CD4-positive, alpha-beta T cell (primary cell): ENCODE measurements around the gene CCDC17. TPM values are rescaled to one million over a fixed set of nuclear protein-coding genes. Genes with fewer than 3 reads are reported as not detected.

Experiments used
- ATAC-seq: fragments of 200-7000 bp; cut with Tn5 transposase; one replicate; pipeline ENCODE4 v1.10.0; 2022; ENCODE audit warnings: mild to moderate bottlenecking; ENCODE audit not compliant: poor library complexity
- CTCF ChIA-PET: fragments of 350-600 bp; sonication (Branson Sonifier 250); formaldehyde crosslinking; loops from one replicate; lab custom pipeline; 2021; ENCODE audit warnings: antibody characterized with exemption, inconsistent platforms; lab: Charles Lee
- POLR2A ChIA-PET: fragments of 350-600 bp; sonication (Branson Sonifier 250); formaldehyde crosslinking; loops from one replicate; lab custom pipeline; 2021; ENCODE audit warnings: antibody characterized with exemption, inconsistent platforms; lab: Charles Lee
- DNase-seq, 14 experiments: peaks; one replicate each; pipeline ENCODE4 v3.0.0-alpha.2; 2013 to 2020; ENCODE audit warnings: mixed read lengths in 2 of 14
- H3K27ac ChIP-seq, 2 donors: one replicate each; pipeline versions ENCODE4 v1.5.1 to v1.7.0; 2013; ENCODE audit warnings: low read length in 2 of 2, low read depth in 1 of 2, mild to moderate bottlenecking in 1 of 2
- H3K27me3 ChIP-seq, 2 experiments: 1 replicate in 1 of 2; 2 replicates in 1 of 2; pipeline versions ENCODE4 v1.6.1 to v1.7.0; 2013; ENCODE audit warnings: low read length in 2 of 2, control low read depth in 1 of 2, mild to moderate bottlenecking in 1 of 2, moderate library complexity in 1 of 2; ENCODE audit not compliant: insufficient read depth in 2 of 2, control insufficient read depth in 1 of 2
- H3K36me3 ChIP-seq: one replicate; pipeline ENCODE4 v1.6.1; 2013; ENCODE audit warnings: low read length, control low read depth; ENCODE audit not compliant: insufficient read depth
- H3K4me1 ChIP-seq: one replicate; pipeline ENCODE4 v1.6.1; 2013; ENCODE audit warnings: low read length, control low read depth; ENCODE audit not compliant: insufficient read depth
- H3K4me3 ChIP-seq: one replicate; pipeline ENCODE4 v1.5.1; 2013; ENCODE audit warnings: mild to moderate bottlenecking, low read length, moderate library complexity
- H3K9me3 ChIP-seq, 2 experiments: 1 replicate in 1 of 2; 2 replicates in 1 of 2; pipeline versions ENCODE4 v1.6.1 to v1.7.0; 2013; ENCODE audit warnings: low read length in 2 of 2, mild to moderate bottlenecking in 2 of 2, control low read depth in 1 of 2, moderate library complexity in 1 of 2; ENCODE audit not compliant: control insufficient read depth in 1 of 2, insufficient read depth in 1 of 2
- H3K27ac Mint-ChIP-seq: one replicate; pipeline ENCODE4 v1.8.0; 2020; ENCODE audit warnings: mixed read lengths
- H3K27me3 Mint-ChIP-seq: one replicate; pipeline ENCODE4 v1.8.0; 2021; ENCODE audit warnings: mixed read lengths
- H3K36me3 Mint-ChIP-seq: one replicate; pipeline ENCODE4 v1.8.0; 2021; ENCODE audit warnings: low read depth, mixed read lengths
- H3K4me1 Mint-ChIP-seq: one replicate; pipeline ENCODE4 v1.8.0; 2021; ENCODE audit warnings: low read depth, mixed read lengths
- H3K4me3 Mint-ChIP-seq: one replicate; pipeline ENCODE4 v1.8.0; 2020; ENCODE audit warnings: mild to moderate bottlenecking, mixed read lengths
- H3K9me3 Mint-ChIP-seq: one replicate; pipeline ENCODE4 v1.8.0; 2020; ENCODE audit warnings: mixed read lengths
- intact Hi-C, 2 experiments: fragments of 100-400 bp; cut with DNase I in 1 of 2; cut with micrococcal nuclease in 1 of 2; formaldehyde crosslinking; loops; one replicate each; pipeline versions ENCODE4 v1.15.1 to v1.9.0; 2023 to 2025; cut with DNase I, micrococcal nuclease
- total RNA-seq, 174 experiments: library from RNA in 2 of 174; stranded (reverse) in 2 of 174; gene quantifications; one replicate each; pipeline ENCODE4 v1.2.3 and lab custom pipeline; 2021 to 2026
- TF ChIP-seq, protein P1 (sequence below): fragments of 200-600 bp; IDR thresholded peaks from one replicate; pipeline ENCODE4 v1.8.0; 2022; ENCODE audit warnings: antibody characterized with exemption, mild to moderate bottlenecking

CCDC17 gene
- total RNA-seq, 2 experiments from 2014 or later, result 2.1 to 2.3 TPM

DNA sequence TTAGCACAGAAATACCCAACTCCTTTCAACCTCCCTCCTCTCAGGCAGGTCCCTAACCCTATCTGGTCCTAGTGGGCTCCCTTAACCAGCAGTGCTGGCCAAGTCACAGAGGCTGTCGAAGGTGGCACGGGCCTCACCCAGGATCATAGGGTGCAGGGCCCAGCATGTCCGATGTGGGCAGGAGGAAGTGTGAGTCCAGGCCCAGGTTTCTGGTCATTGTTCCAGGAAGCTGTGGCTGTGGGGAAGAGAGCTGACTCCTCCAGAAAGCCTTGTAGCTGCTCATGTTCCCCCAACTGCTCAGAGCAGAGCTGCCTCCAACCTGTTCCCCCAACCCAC, 2.4 kb downstream of the CCDC17 start:
- Histone ChIP-seq H3K4me3 (no peak overlapping the region), H3K9me3 (no peaks in the 10 kb centered on the region), H3K27ac (no peak overlapping the region), H3K27me3 (no peaks in the 10 kb centered on the region), H3K36me3 (peaks cover 40% of the 10 kb centered on the region), H3K4me1 (peaks cover 2% of the 10 kb centered on the region)
- Mint-ChIP-seq H3K27me3 (no peaks in the 10 kb centered on the region), H3K4me3 (no peak overlapping the region), H3K36me3 (peaks cover 67% of the 10 kb centered on the region), H3K9me3 (no peaks in the 10 kb centered on the region), H3K4me1 (peaks cover 12% of the 10 kb centered on the region), H3K27ac (no peak overlapping the region)
- no peak for ATAC-seq
- intact Hi-C loops, result no loop called here
- no peak for DNase-seq
- POLR2A ChIA-PET, result no interaction called here
- CTCF ChIA-PET, result no interaction called here
- TF ChIP-seq, protein P1, sequence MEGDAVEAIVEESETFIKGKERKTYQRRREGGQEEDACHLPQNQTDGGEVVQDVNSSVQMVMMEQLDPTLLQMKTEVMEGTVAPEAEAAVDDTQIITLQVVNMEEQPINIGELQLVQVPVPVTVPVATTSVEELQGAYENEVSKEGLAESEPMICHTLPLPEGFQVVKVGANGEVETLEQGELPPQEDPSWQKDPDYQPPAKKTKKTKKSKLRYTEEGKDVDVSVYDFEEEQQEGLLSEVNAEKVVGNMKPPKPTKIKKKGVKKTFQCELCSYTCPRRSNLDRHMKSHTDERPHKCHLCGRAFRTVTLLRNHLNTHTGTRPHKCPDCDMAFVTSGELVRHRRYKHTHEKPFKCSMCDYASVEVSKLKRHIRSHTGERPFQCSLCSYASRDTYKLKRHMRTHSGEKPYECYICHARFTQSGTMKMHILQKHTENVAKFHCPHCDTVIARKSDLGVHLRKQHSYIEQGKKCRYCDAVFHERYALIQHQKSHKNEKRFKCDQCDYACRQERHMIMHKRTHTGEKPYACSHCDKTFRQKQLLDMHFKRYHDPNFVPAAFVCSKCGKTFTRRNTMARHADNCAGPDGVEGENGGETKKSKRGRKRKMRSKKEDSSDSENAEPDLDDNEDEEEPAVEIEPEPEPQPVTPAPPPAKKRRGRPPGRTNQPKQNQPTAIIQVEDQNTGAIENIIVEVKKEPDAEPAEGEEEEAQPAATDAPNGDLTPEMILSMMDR, result no peak

DNA sequence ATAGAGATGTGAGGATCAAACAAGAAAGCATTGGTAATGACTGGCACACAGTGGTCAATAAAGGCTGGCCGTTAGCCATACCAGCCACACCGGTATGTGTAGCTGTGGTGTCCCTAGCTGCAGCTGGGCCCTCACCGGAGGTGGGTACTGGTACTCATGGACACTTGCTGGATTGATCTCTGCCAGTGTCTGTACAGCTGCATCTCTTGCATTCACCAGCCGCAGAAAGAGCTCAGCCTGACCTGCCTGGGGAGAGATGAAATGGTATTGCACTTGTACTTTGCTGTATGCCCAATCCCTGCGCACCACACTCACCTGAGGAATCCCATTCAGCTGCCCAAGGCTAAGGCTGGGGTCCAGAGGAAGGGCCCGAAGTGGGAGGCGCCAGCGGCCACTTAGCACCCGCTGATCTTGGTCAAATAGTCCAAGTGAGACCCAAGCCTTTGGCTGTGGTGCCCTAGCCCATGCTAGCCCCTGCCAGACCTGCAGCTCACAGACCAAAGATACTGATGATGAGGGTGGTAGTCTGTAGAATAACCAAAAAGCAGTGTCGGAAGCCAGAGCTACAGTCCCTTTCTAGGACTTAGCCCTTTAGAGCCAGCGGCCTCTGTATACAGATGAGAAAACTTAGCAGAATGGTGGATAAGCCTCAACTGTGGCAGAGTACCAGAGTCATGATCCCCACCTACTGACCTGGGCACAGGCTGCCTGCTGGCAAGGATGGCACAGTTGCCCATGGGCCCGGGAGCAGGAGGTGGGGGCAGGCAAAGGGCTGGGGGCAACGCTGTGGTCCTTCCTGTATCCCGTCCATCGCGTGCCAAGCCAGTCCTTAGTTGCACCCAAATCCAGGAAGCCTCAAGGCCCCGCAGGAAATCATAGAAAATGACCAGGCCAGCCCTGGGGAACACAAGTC, 3.0 kb downstream of the CCDC17 start:
- ChIA-PET POLR2A (no interaction called here), CTCF (no interaction called here)
- H3K27me3 Mint-ChIP-seq, result no peaks in the 10 kb centered on the region
- peak overlapping the region; percentile 61 for H3K27ac Mint-ChIP-seq
- Histone ChIP-seq H3K4me1 (peaks cover 2% of the 10 kb centered on the region), H3K9me3 (no peaks in the 10 kb centered on the region), H3K36me3 (peaks cover 45% of the 10 kb centered on the region), H3K27me3 (no peaks in the 10 kb centered on the region), H3K4me3 (no peak overlapping the region), H3K27ac (no peak overlapping the region)
- H3K4me3 Mint-ChIP-seq, result no peak overlapping the region
- no peaks in the 10 kb centered on the region for H3K9me3 Mint-ChIP-seq
- DNase-seq (no peak), ATAC-seq (peak; percentile 11)
- H3K4me1 Mint-ChIP-seq, result peaks cover 12% of the 10 kb centered on the region
- intact Hi-C loops, result no loop called here
- H3K36me3 Mint-ChIP-seq, result peaks cover 68% of the 10 kb centered on the region
- TF ChIP-seq, protein P1, result no peak

DNA sequence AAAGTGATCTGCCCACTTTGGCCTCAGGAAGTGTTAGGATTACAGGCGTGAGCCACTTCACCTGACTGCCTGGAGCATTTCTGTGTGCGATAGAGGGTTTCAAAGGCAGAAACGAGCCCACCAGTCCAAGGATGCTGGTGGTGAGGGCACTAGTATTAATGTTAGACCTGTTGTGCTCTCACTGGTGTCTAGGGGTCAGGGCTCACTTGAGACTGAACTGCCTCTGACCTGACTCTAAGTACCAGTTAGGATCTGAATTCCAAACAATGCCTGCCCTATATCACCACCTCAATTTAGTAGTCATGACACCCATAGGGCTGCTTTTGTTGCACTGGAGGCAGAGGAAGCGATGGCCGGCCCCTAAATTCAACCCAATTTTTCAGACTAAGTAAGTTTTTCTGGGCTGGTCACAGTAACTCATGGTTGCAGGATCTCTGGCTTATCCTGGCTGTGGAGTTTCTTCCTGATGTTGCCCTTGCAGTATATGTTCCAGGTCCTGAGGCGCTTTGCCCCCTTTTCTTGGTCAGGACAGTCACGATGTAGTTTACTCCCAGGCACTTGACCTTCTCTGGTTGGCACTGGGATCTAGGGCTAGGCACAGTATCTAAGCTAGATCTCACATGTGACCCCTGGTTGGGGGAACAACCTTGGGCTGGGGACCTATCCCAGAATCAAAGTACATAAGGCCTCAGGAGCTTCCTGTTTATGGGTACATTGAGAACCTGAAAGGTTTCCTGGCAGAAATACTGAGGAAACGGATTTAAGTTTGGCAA, 4.5 kb downstream of the CCDC17 start:
- CTCF ChIA-PET, result no interaction called here
- H3K9me3 ChIP-seq, result no peaks in the 10 kb centered on the region
- TF ChIP-seq, protein P1, result no peak
- intact Hi-C loops, result no loop called here
- peaks cover 2% of the 10 kb centered on the region for H3K4me1 ChIP-seq
- Mint-ChIP-seq H3K36me3 (peaks cover 74% of the 10 kb centered on the region), H3K9me3 (no peaks in the 10 kb centered on the region), H3K4me1 (peaks cover 12% of the 10 kb centered on the region), H3K4me3 (no peak overlapping the region), H3K27ac (peak overlapping the region; percentile 61), H3K27me3 (no peaks in the 10 kb centered on the region)
- H3K4me3 ChIP-seq, result no peak overlapping the region
- no peaks in the 10 kb centered on the region for H3K27me3 ChIP-seq
- POLR2A ChIA-PET, result no interaction called here
- DNase-seq, result no peak
- peak overlapping the region in 1 of 2 donors; percentile 38 for H3K27ac ChIP-seq
- no peak for ATAC-seq
- H3K36me3 ChIP-seq, result peaks cover 59% of the 10 kb centered on the region
